K562 (cell line): ENCODE measurements around the gene EFHB. TPM values are rescaled to one million over a fixed set of nuclear protein-coding genes. Genes with fewer than 3 reads are reported as not detected.

Source experiments
- BCL6 ChIP-seq: fragments of 250-450 bp; sonication (Bioruptor Pico); IDR thresholded peaks from 2 replicates; pipeline ENCODE4 v1.4.0; 2020
- BCLAF1 ChIP-seq, 2 experiments: fragments of 450-650 bp in 1 of 2; IDR thresholded peaks; 2 replicates each; pipeline ENCODE4 v1.6.1; 2011 to 2017; ENCODE audit warnings: low read depth in 2 of 2, antibody characterized with exemption in 1 of 2, borderline replicate concordance in 1 of 2, low read length in 1 of 2, mild to moderate bottlenecking in 1 of 2, mixed read lengths in 1 of 2; ENCODE audit not compliant: control insufficient read depth in 1 of 2
- DDX20 ChIP-seq: fragments of 450-650 bp; IDR thresholded peaks from 2 replicates; pipeline ENCODE4 v1.6.1; 2016; ENCODE audit warnings: missing genetic modification characterization, low read depth, mild to moderate bottlenecking, missing compliant biosample characterization, moderate library complexity
- GABPB2 ChIP-seq: fragments of 250-450 bp; sonication (Bioruptor Pico); conservative IDR thresholded peaks from 2 replicates; pipeline ENCODE4 v1.5.1; 2021; ENCODE audit warnings: mild to moderate bottlenecking
- HINFP ChIP-seq: fragments of 450-650 bp; conservative IDR thresholded peaks from 2 replicates; pipeline ENCODE4 v1.6.1; 2016; ENCODE audit warnings: missing genetic modification characterization, low read depth, mild to moderate bottlenecking, control low read depth, missing compliant biosample characterization
- HNRNPK ChIP-seq: fragments of 200-400 bp; formaldehyde crosslinking; IDR thresholded peaks from one replicate; pipeline ENCODE4 v1.6.1; 2018; ENCODE audit warnings: mild to moderate bottlenecking, low read depth, low read length; ENCODE audit not compliant: poor library complexity, severe bottlenecking
- NCOR1 ChIP-seq: fragments of 450-650 bp; IDR thresholded peaks from 2 replicates; pipeline ENCODE4 v1.6.1; 2016; ENCODE audit warnings: mild to moderate bottlenecking, moderate library complexity
- PBX2 ChIP-seq, 2 experiments: IDR thresholded peaks in 1 of 2; conservative IDR thresholded peaks in 1 of 2; 2 replicates each; pipeline ENCODE4 v1.6.1; 2016; ENCODE audit warnings: low read depth in 2 of 2, mild to moderate bottlenecking in 1 of 2, missing compliant biosample characterization in 1 of 2, missing genetic modification characterization in 1 of 2, moderate library complexity in 1 of 2
- SMARCA4 ChIP-seq: fragments of 450-650 bp; IDR thresholded peaks from 2 replicates; pipeline ENCODE4 v1.6.1; 2016
- SOX6 ChIP-seq: fragments of 450-650 bp; IDR thresholded peaks from 2 replicates; pipeline ENCODE4 v1.6.1; 2014; ENCODE audit warnings: mild to moderate bottlenecking
- ZNF57 ChIP-seq: fragments of 450-650 bp; formaldehyde crosslinking; IDR thresholded peaks from 2 replicates; pipeline ENCODE4 v1.4.0; 2020; ENCODE audit warnings: mild to moderate bottlenecking, moderate library complexity
- ZNF609 ChIP-seq: sonication (generic); formaldehyde crosslinking; IDR thresholded peaks from 2 replicates; pipeline ENCODE4 v1.8.1; 2023; ENCODE audit warnings: missing genetic modification reagents, mild to moderate bottlenecking, borderline replicate concordance
- ZNF76 ChIP-seq: fragments of 250-450 bp; sonication (Bioruptor Pico); IDR thresholded peaks from 2 replicates; pipeline ENCODE4 v1.4.0; 2020; ENCODE audit warnings: mild to moderate bottlenecking, moderate library complexity, borderline replicate concordance
- ZNF766 ChIP-seq: fragments of 200-800 bp; sonication (Bioruptor generic); conservative IDR thresholded peaks from 2 replicates; pipeline ENCODE4 v1.6.1; 2016; ENCODE audit warnings: missing genetic modification characterization, missing compliant biosample characterization
- polyA plus RNA-seq, 8 experiments: library from polyadenylated mRNA; depleted of rRNA in 4 of 8; stranded (reverse) in 5 of 8; unstranded in 3 of 8; fragments of >200 nt; fragmentation: Nextera tagmentation in 2 of 8; fragmentation: Illumina TruSeq in 1 of 8; extraction: Ambion mirVana in 2 of 8; extraction: Trizol in 1 of 8; gene quantifications; 2 replicates each; pipeline versions ENCODE4 v1.2.1 to v1.2.3, GENCODE V29; 2011 to 2014; ENCODE audit warnings: inconsistent platforms in 1 of 8, missing spikeins in 1 of 8
- total RNA-seq, 7 experiments: library from RNA; depleted of rRNA in 6 of 7; stranded (reverse); fragments of >200 nt in 6 of 7; fragmentation: Illumina TruSeq in 2 of 7; extraction: Trizol in 2 of 7; gene quantifications; 2 replicates each; pipeline versions ENCODE4 v1.2.1 to v1.2.3, GENCODE V29; 2011 to 2021; ENCODE audit warnings: low replicate concordance in 1 of 7

The EFHB gene
- total and polyA plus RNA-seq, 9 of the 15 experiments (the other 6 are each of a cell fraction or from before 2014, with no cell fraction given) = 1.5 to 4.0 (median 1.8) TPM

- TF ChIP-seq NCOR1 = peak; percentile 71
- no peak; the same call in 1 of the 2 replicates for TF ChIP-seq ZNF766 (CRISPR knock-in tag)
- no peak for TF ChIP-seq PBX2 (CRISPR knock-in tag; IDR thresholded peaks at IDR 0.05; ENCODE audit: low read depth)
- TF ChIP-seq PBX2 (tag; conservative IDR thresholded peaks at IDR 0.05; ENCODE audit: low read depth) = no peak
- TF ChIP-seq BCL6 (CRISPR knock-in tag) = no peak
- peak; percentile 34; the same call in 1 of the 2 replicates for TF ChIP-seq SMARCA4
- 0 out of 2 replicates have a peak, but pooled peaks have one; percentile 8 for TF ChIP-seq ZNF609
- no peak for TF ChIP-seq HINFP (tag)
- TF ChIP-seq BCLAF1 (IDR thresholded peaks at IDR 0.05; ENCODE audit: borderline replicate concordance in 1 of 2, control insufficient read depth in 1 of 2, low read depth in 2 of 2, low read length in 1 of 2) = peak in 1 of 2 experiments; percentile 87; a peak in 2 of 4 replicates
- TF ChIP-seq DDX20 (tag) = no peak
- TF ChIP-seq ZNF57 (CRISPR knock-in tag) = no peak
- TF ChIP-seq SOX6 = peak; percentile 93
- no peak for TF ChIP-seq ZNF76 (CRISPR knock-in tag)
- TF ChIP-seq GABPB2 (CRISPR knock-in tag) = no peak
- TF ChIP-seq HNRNPK = peak; percentile 49
These were observed 13.0 kb upstream of the EFHB start, which contains the start of gene RAB5A (continued) for GRCh38 chr3:19946832-19947548.
